Fibroblast of lung (primary cell): ENCODE measurements around the gene ASAH2B. TPM values are rescaled to one million over a fixed set of nuclear protein-coding genes. Genes with fewer than 3 reads are reported as not detected.
A peak's percentile ranks its signal among the peaks of the same experiment; 100 is the strongest.
"Not testable (repeated sequence)": the region's sequence is repeated elsewhere in the genome, so short reads cannot be mapped to it uniquely, and the experiment has no call there.

ENCODE experiments used
- DNase-seq, 2 donors: peaks; one replicate each; pipeline versions ENCODE4 v3.0.0 to v3.0.0-alpha.2; 2010; ENCODE audit warnings: low read depth in 2 of 2
- H2AFZ ChIP-seq: 2 replicates; pipeline ENCODE4 v1.5.1; 2012; ENCODE audit warnings: low read length, control low read depth, inconsistent platforms
- H3K27ac ChIP-seq: 2 replicates; pipeline ENCODE4 v1.5.1; 2011; ENCODE audit warnings: low read length, control low read depth; ENCODE audit not compliant: insufficient read depth
- H3K27me3 ChIP-seq: 2 replicates; pipeline ENCODE4 v1.5.1; 2011; ENCODE audit warnings: mild to moderate bottlenecking, low read length; ENCODE audit not compliant: control insufficient read depth, insufficient read depth
- H3K36me3 ChIP-seq: 2 replicates; pipeline ENCODE4 v1.5.1; 2011; ENCODE audit warnings: low read length; ENCODE audit not compliant: control insufficient read depth, insufficient read depth
- H3K4me1 ChIP-seq: 2 replicates; pipeline ENCODE4 v1.5.1; 2011; ENCODE audit warnings: low read length; ENCODE audit not compliant: control insufficient read depth, insufficient read depth; ENCODE audit errors: extremely low read depth
- H3K4me2 ChIP-seq: 2 replicates; pipeline ENCODE4 v1.5.1; 2011; ENCODE audit warnings: low read length, control low read depth; ENCODE audit not compliant: insufficient read depth; ENCODE audit errors: extremely low read depth
- H3K4me3 ChIP-seq, 4 experiments: fragments of 200-600 bp in 1 of 4; sonication (generic) in 1 of 4; replicated peaks in 1 of 4; 2 replicates each; pipeline ENCODE4 v1.5.1; 2011 to 2016; ENCODE audit warnings: low read length in 4 of 4, low read depth in 3 of 4, mild to moderate bottlenecking in 3 of 4, control low read depth in 2 of 4, inconsistent platforms in 1 of 4, mixed read lengths in 1 of 4; ENCODE audit not compliant: insufficient read depth in 1 of 4; ENCODE audit errors: control extremely low read depth in 1 of 4
- H3K79me2 ChIP-seq: 2 replicates; pipeline ENCODE4 v1.5.1; 2012; ENCODE audit warnings: mild to moderate bottlenecking, low read length, inconsistent platforms; ENCODE audit not compliant: control insufficient read depth, insufficient read depth
- H3K9ac ChIP-seq: 2 replicates; pipeline ENCODE4 v1.5.1; 2011; ENCODE audit warnings: mild to moderate bottlenecking, low read length, control low read depth; ENCODE audit not compliant: insufficient read depth
- H3K9me3 ChIP-seq: 2 replicates; pipeline ENCODE4 v1.5.1; 2012; ENCODE audit warnings: low read depth, low read length; ENCODE audit not compliant: control insufficient read depth, insufficient read depth
- H4K20me1 ChIP-seq: 2 replicates; pipeline ENCODE4 v1.5.1; 2011; ENCODE audit warnings: low read length; ENCODE audit not compliant: control insufficient read depth, insufficient read depth; ENCODE audit errors: extremely low read depth
- EZH2 ChIP-seq: IDR thresholded peaks from 2 replicates; pipeline ENCODE4 v1.5.1; 2012; ENCODE audit warnings: low read length, control low read depth, mild to moderate bottlenecking; ENCODE audit errors: missing control alignments
- polyA plus RNA-seq, 2 donors: library from polyadenylated mRNA; depleted of rRNA in 1 of 2; stranded (reverse) in 1 of 2; unstranded in 1 of 2; fragments of >200 nt; gene quantifications; 2 replicates each; pipeline ENCODE4 v1.2.1, GENCODE V29; 2011 to 2012; ENCODE audit warnings: missing spikeins in 1 of 2
- total RNA-seq: library from RNA; depleted of rRNA; stranded (reverse); fragments of >200 nt; gene quantifications from 2 replicates; pipeline ENCODE4 v1.2.1, GENCODE V29; 2014
- TF ChIP-seq, protein P1 (sequence below), 2 donors: IDR thresholded peaks in 1 of 2; conservative IDR thresholded peaks in 1 of 2; 1 replicate in 1 of 2; 2 replicates in 1 of 2; pipeline ENCODE4 v1.5.1; 2011 to 2012; ENCODE audit warnings: low read length in 2 of 2, control low read depth in 1 of 2, inconsistent platforms in 1 of 2, low read depth in 1 of 2, mild to moderate bottlenecking in 1 of 2

ASAH2B gene
- total and polyA plus RNA-seq, 2 donors (not counting 1 experiment from before 2014, with no cell fraction given), result 3.0 to 7.4 TPM

- H3K9ac ChIP-seq, H4K20me1 ChIP-seq, H3K27me3 ChIP-seq, H3K4me2 ChIP-seq, H3K4me1 ChIP-seq, H3K79me2 ChIP-seq, H3K9me3 ChIP-seq, H3K36me3 ChIP-seq, H2AFZ ChIP-seq, H3K27ac ChIP-seq, H3K4me3 ChIP-seq, DNase-seq: not testable (repeated sequence)
Observed at GRCh38 chr10:50710241-50710640, 29.5 kb upstream of the ASAH2B start.

DNA sequence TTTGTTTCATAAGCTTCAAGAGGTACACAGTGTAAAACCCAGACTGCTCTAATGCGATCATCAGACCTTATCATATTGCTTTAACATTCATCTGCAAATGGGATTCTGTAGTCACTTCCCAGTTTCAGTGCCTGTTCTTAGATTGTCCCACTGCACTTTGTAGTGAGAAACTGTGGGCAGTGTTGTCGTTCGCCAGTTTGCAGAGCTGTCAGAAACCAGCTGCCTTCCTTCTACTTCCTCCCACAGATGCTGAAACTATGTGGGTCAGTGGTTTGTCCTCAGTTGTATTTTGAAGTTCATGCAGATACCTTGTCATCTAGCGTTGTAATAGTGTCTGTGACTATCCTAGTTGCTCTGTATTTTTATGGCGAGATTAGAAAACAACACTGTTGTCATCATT, 15.9 kb upstream of the ASAH2B start:
- H3K4me1 ChIP-seq, H2AFZ ChIP-seq, H3K27ac ChIP-seq, H3K4me3 ChIP-seq, DNase-seq, H3K36me3 ChIP-seq, H3K27me3 ChIP-seq, H3K9ac ChIP-seq, H3K4me2 ChIP-seq, H3K9me3 ChIP-seq, H3K79me2 ChIP-seq, H4K20me1 ChIP-seq: not testable (repeated sequence)

GRCh38 chr10:50728112-50728511, 11.6 kb upstream of the ASAH2B start:
- not testable (repeated sequence) for H3K27me3 ChIP-seq, H3K9me3 ChIP-seq, H4K20me1 ChIP-seq, H3K79me2 ChIP-seq, H3K9ac ChIP-seq, H3K4me3 ChIP-seq, H3K27ac ChIP-seq, H3K36me3 ChIP-seq, H2AFZ ChIP-seq, H3K4me2 ChIP-seq, H3K4me1 ChIP-seq, DNase-seq

DNA sequence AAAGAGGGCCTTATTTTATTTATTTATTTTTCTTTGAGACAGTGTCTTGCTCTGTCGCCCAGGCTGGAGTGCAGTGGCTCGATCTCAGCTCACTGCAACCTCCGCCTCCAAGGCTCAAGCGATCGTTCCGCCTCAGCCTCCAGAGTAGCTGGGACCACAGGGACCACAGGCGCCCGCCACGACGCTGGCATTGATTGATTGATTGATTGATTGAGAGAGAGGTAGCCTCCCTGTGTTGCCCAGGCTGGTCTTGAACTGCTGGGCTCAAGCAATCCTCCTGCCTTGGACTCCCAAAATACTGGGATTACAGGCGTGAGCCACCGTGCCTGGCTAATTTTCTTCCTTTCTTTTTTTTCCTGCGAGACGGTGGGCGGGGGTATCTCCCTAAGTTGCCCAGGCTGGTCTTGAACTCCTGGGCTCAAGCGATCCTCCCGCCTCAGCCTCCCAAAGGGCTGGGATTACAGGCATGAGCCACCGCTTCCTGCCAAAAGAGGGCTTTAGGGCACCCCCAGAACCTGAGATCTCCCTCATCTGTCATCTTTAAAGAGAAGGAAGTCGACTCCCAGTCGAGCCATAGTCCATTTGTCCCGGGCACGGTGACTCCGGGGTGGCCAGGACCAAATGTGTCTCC, 634 bp upstream of the ASAH2B start:
- not testable (repeated sequence) for DNase-seq

GRCh38 chr10:50740293-50740648, 535 bp downstream of the ASAH2B start:
- peak overlapping the region; percentile 95 for H2AFZ ChIP-seq
- TF ChIP-seq EZH2, result no peak
- TF ChIP-seq, protein P1, sequence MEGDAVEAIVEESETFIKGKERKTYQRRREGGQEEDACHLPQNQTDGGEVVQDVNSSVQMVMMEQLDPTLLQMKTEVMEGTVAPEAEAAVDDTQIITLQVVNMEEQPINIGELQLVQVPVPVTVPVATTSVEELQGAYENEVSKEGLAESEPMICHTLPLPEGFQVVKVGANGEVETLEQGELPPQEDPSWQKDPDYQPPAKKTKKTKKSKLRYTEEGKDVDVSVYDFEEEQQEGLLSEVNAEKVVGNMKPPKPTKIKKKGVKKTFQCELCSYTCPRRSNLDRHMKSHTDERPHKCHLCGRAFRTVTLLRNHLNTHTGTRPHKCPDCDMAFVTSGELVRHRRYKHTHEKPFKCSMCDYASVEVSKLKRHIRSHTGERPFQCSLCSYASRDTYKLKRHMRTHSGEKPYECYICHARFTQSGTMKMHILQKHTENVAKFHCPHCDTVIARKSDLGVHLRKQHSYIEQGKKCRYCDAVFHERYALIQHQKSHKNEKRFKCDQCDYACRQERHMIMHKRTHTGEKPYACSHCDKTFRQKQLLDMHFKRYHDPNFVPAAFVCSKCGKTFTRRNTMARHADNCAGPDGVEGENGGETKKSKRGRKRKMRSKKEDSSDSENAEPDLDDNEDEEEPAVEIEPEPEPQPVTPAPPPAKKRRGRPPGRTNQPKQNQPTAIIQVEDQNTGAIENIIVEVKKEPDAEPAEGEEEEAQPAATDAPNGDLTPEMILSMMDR (conservative IDR thresholded peaks at IDR 0.05 in 1 of 2, IDR thresholded peaks at IDR 0.05 in 1 of 2; ENCODE audit: low read depth in 1 of 2, low read length in 2 of 2), result no peak

More for the DNA sequence above, 634 bp upstream of the ASAH2B start:
- peak overlapping the region; percentile 75 for H3K27ac ChIP-seq
- peak overlapping the region; percentile 95 for H2AFZ ChIP-seq
- H3K9me3 ChIP-seq, H3K27me3 ChIP-seq, H3K36me3 ChIP-seq, H3K4me1 ChIP-seq, H3K79me2 ChIP-seq, H4K20me1 ChIP-seq: not testable (repeated sequence)
- peak overlapping the region; percentile 58 for H3K9ac ChIP-seq
- peak overlapping the region; percentile 66 to 92 (median 78) for H3K4me3 ChIP-seq
- peak overlapping the region; percentile 51 for H3K4me2 ChIP-seq

DNA sequence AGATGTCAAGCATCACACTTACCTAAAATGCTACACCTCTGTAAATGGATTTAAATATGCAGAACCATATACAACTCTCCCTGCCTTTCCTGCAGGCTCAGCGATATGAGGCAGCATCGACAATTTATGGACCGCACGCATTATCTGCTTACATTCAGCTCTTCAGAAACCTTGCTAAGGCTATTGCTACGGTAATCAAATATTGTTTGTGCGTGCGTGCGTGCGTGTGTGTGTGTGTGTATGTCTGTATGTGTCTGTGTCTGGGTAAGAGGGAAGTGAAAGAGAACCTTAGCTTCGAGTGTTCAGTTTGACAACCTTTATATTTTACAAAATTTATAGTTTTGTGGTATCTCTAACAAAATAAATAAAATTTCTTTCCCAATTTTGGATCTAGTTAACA, 3.1 kb downstream of the ASAH2B start:
- not testable (repeated sequence) for H2AFZ ChIP-seq, H3K27ac ChIP-seq, H3K79me2 ChIP-seq, H3K4me2 ChIP-seq, H3K36me3 ChIP-seq, H3K4me3 ChIP-seq, H3K4me1 ChIP-seq, H3K9me3 ChIP-seq, H3K27me3 ChIP-seq, H3K9ac ChIP-seq, H4K20me1 ChIP-seq, DNase-seq

More at GRCh38 chr10:50740293-50740648, 535 bp downstream of the ASAH2B start:
- no peaks in the 10 kb centered on the region for H3K36me3 ChIP-seq
- H3K9ac ChIP-seq, result peak overlapping the region; percentile 58
- DNase-seq, result peak; percentile 68 to 80
- no peaks in the 10 kb centered on the region for H3K79me2 ChIP-seq
- H3K27me3 ChIP-seq, result no peaks in the 10 kb centered on the region
- H3K4me1 ChIP-seq, result no peaks in the 10 kb centered on the region
- H3K4me3 ChIP-seq, result peak overlapping the region; percentile 66 to 92 (median 78)
- no peaks in the 10 kb centered on the region for H3K9me3 ChIP-seq
- peak overlapping the region; percentile 75 for H3K27ac ChIP-seq
- no peaks in the 10 kb centered on the region for H4K20me1 ChIP-seq
- H3K4me2 ChIP-seq, result peak overlapping the region; percentile 85
